MM.1S (cell line): ENCODE data around the gene OAS3.

Experiments
- EZH2 ChIP-seq: fragments of 300-600 bp; sonication (generic); optimal IDR thresholded peaks from 2 replicates; pipeline ENCODE3; 2017; ENCODE audit warnings: low read depth, mild to moderate bottlenecking, antibody characterized with exemption, low read length, mixed read lengths
- EZH2phosphoT487 ChIP-seq: fragments of 300-600 bp; sonication (generic); IDR thresholded peaks from 2 replicates; pipeline ENCODE4 v1.6.1; 2018; ENCODE audit warnings: antibody characterized with exemption, low read length
- TF ChIP-seq, protein P1 (sequence below): fragments of 300-600 bp; sonication (generic); IDR thresholded peaks from 2 replicates; pipeline ENCODE4 v1.5.1; 2016; ENCODE audit warnings: antibody characterized with exemption, low read length, mixed read lengths

DNA sequence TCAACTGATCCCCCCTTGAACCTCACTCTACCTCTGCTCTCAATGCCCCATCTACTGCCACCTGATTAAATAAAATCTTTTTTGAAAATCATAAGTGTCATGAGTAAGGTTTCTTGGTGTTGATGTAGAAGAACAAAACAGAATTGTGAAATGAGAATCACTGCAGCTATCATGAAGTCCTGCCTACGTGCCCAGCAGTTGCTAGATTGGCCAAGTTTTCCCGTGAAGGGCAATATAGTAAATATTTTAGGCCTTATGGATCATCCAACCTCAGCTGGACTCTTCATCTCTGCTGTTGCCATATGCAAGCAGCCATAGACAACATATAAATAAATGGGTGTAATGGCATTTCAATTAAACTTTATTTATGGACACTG, 5.2 kb upstream of the OAS3 start:
- TF ChIP-seq, protein P1, sequence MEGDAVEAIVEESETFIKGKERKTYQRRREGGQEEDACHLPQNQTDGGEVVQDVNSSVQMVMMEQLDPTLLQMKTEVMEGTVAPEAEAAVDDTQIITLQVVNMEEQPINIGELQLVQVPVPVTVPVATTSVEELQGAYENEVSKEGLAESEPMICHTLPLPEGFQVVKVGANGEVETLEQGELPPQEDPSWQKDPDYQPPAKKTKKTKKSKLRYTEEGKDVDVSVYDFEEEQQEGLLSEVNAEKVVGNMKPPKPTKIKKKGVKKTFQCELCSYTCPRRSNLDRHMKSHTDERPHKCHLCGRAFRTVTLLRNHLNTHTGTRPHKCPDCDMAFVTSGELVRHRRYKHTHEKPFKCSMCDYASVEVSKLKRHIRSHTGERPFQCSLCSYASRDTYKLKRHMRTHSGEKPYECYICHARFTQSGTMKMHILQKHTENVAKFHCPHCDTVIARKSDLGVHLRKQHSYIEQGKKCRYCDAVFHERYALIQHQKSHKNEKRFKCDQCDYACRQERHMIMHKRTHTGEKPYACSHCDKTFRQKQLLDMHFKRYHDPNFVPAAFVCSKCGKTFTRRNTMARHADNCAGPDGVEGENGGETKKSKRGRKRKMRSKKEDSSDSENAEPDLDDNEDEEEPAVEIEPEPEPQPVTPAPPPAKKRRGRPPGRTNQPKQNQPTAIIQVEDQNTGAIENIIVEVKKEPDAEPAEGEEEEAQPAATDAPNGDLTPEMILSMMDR, result no peak
- TF ChIP-seq EZH2phosphoT487, result no peak
- TF ChIP-seq EZH2, result no peak
